Measurements from ENCODE around the gene GALR3.

DNA sequence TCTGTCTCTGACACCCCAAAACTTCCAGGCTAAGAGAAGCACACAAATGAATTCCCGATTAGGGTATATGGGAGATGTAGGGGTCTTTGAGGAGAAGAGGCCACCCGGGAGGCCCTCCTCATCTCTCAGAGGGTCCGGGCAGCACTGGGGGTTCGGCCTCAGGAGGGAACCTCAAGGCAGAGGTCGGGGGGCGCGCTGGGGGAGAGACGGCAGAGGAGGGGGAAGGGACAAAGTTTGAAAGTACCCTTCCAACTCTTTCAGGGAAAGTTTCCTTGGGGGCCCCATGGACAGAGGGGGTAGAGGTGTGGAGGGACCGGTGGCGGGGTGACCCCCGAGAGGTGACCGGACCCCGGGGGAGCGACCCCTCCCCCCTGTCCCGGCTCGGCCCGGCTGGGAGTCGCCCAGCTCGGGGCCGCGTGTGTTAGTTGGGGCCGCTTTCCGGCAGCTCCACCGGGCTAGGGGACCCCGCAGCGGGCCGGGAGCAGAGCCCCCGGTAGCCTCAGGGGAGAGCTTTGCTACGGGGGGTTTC, 18.8 kb upstream of the GALR3 start:
- TF ChIP-seq, protein P1, sequence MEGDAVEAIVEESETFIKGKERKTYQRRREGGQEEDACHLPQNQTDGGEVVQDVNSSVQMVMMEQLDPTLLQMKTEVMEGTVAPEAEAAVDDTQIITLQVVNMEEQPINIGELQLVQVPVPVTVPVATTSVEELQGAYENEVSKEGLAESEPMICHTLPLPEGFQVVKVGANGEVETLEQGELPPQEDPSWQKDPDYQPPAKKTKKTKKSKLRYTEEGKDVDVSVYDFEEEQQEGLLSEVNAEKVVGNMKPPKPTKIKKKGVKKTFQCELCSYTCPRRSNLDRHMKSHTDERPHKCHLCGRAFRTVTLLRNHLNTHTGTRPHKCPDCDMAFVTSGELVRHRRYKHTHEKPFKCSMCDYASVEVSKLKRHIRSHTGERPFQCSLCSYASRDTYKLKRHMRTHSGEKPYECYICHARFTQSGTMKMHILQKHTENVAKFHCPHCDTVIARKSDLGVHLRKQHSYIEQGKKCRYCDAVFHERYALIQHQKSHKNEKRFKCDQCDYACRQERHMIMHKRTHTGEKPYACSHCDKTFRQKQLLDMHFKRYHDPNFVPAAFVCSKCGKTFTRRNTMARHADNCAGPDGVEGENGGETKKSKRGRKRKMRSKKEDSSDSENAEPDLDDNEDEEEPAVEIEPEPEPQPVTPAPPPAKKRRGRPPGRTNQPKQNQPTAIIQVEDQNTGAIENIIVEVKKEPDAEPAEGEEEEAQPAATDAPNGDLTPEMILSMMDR (conservative IDR thresholded peaks at IDR 0.05), result no peak
- no peak for TF ChIP-seq EZH2 (IDR thresholded peaks at IDR 0.05; ENCODE audit: low read depth)
